GM19239 (cell line): ENCODE data around the gene PARN.

Experiments
- DNase-seq: peaks from one replicate; pipeline ENCODE4 v3.0.0; 2011; ENCODE audit warnings: low spot score; ENCODE audit not compliant: insufficient read length
- FAIRE-seq: peaks from 2 replicates; lab custom pipeline; 2011; peaks lifted over from hg19 to GRCh38; lab: Jason Lieb, UNC

Gene PARN

DNA sequence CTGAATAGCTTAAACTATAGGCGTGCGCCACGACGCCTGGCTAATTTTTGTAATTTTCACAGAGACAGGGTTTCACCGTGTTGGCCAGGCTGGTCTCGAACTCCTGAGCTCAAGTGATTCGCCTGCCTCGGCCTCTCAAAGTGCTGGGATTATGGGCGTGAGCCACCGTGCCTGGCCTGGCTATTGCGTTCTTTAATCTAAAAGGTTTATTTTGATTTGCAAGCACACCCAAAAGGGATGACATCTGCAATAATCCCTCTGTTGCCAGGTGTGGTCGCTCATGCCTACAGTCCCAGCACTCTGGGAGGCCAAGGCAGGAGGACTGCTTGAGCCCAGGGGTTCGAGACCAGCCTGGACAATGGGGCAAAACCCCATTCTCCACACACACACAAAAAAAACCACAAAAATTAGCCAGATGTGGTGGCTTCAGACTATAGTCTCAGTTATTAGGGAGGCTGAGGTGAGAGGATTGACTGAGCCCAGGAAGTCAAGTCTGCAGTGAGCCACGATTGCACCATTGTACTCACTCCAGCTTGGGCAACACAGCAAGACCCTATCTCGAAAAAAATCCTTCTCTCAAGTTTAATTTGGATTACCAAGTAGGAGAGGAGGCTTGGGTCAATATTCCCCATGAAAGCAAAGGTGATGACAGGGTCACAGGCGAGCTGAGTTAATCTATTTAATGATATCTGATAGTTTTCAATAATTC is 144.1 kb downstream of the PARN start:
- FAIRE-seq (no peak), DNase-seq (no peak)

DNA sequence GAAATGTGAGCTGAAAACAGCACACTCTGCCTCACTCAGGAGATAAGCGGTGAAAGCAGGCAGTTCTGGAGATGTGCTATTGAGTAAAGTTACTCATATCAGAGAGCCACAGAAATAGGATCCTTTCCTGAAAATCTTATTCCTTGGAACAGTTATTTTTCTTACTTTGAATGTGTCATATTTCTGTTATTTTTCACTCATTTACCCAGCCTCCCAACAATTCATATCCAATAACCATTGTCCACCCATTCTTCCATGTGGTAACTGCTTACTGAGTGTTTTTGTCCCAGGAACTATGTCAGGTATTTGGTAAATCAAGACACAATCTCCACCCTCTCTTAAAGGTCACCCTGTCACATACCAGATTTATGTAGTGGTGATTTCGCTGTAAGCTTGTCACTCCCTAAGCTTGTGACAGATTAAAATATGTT is 144.9 kb downstream of the PARN start:
- DNase-seq (no peak), FAIRE-seq (no peak)

DNA sequence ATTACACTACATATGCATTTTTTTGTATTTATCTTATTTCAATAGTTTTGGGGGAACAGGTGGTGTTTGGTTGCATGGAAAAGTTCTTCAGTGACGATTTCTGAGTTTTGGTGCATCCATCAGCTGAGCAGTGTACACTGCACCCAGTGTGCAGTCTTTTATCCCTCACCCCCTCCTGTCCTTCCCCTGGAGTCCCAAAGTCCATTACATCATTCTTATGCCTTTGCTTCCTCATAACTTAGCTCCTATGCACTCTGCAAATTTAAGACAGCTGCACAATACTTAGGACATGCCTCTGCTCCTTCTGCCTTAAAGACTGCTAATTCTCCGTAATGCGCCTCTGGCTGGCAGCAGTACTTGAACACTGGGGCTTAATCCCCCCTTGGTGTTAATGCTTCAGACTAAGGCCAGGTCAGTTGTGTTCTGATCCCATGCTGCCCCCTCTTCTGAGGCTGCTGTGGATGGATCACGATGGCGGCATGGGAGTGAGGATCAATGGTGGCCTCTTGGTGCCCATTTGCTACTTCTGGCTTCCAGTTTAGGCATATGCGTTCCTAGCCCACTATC is 146.2 kb downstream of the PARN start:
- no peak for DNase-seq
- FAIRE-seq, result no peak

DNA sequence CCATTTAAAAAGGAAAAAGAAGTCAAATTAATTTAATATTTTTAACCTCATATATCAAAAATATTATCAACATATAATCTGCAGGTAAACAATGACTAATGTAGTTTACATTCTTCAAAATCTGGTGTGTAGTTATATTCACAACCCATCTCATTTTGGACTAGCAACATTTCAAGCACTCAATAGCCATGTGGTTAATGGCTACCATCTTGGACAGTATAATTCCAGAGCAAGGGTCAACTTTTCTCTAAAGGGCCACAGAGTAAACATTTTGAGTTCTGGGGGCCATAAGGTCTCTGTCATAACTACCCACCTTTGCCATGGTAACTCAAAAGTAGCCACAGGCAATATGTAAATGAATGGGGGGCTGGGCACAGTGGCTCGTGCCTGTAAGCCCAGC is 153.9 kb downstream of the PARN start:
- no peak for FAIRE-seq
- DNase-seq, result no peak

DNA sequence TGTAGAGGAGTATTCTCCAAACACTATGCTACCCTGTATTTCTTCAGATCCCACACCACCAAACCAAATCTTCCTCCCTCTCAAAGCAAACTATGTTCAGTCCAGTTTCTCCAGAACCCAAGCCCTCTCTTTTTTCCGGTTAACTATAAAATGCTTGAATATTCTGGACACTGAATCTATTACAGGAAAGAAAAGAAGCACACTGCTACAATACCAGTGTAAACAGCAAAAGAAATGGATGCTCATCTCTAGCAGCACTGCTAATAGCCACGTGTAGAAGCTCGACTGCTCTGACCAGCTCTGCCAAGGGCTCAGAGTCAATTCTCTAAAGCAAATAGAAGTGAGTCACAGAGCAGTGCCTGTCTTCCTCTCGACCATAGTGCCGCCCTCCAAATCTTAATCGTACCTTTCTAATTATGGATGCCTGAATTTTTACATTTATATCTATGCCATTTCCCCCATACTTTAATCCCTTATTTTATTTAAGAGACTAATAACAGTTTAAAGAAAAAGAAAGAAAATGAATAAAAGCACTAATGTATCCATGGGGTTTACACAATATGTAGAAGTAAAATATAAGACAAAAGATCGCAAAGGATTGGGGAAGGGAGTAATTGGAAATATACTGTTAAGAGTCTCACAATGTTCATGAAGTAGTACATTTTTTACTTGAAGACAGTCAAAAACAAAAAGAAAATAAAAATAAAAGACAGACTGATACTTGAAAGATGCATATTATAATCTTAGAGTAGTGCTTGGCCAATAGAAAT is 154.5 kb downstream of the PARN start:
- no peak for FAIRE-seq
- no peak for DNase-seq

DNA sequence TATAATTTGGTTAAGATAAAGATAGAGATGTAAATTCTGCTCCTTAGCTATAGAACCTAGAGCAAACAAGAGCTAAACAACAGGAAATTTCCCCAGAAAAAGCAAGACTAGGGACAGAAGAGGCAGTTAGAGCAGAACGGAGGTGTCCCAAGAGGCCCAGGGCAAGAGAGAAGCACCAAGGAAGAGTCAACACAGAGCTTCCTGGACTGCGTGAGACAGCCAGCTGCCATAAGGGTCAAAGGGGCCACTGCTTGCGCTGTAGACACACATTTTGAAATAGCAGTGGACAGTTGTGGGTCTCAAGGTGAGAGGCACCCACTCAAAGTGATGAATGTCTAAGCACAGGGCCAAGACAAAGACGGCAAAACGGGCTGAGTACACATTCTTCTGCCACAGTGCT is 156.6 kb downstream of the PARN start:
- FAIRE-seq (no peak), DNase-seq (no peak)

DNA sequence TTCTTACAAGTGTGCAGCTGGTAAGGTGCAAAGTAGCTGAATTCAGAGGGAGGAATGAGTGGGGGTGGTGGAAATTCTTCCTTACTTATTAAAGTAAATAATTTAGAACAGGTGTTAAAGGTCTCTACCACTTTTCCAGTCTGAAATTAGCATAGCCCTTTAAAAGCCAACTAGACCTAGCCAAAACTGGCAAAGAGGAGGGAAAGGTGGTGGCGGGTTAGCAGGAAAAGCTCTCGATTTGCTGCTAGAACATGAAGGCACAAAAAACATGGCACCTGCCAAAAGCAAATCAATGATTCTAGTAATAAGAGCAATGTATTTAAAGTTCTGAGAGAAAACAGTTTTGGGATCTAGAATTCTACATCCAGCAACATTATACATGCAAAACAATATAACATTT is 157.7 kb downstream of the PARN start:
- no peak for FAIRE-seq

DNA sequence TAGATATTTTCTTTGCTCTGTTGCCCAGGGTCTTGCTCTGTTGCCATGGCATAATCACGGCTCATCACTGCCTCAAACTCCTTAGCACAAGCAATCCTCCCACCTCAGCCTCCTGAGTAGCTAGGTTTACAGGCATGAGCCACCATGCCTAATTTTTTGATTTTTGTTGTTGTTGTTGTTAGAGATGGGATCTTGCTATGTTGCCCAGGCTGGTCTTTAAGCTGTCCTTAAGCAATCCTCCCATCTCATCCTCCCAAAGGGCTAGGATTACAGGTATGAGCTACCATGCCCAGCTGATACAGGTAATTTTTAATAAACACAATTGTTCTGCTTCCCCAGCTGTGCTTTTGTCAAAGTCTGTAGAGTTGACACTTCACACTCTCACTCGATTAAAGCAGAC is 159.3 kb downstream of the PARN start:
- FAIRE-seq (no peak), DNase-seq (no peak)

More for the DNA sequence above, 157.7 kb downstream of the PARN start:
- DNase-seq, result no peak

DNA sequence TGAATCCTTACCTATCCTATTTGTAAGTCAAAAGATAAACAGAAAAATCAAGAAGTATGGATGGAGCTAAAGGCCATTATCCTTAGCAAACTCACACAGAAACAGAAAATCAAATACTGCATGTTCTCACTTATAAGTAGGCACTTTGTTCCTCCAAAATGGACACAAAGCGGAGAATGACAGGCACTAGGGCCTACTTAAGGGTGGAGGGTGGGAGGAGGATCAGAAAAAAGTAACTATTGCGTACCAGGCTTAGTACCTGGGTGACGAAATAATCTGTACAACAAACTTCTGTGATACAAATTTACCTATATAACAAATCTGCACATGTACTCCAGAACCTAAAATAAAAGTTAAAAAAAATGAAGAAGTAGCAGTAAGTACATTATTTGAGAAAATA is 164.3 kb downstream of the PARN start:
- no peak for FAIRE-seq

DNA sequence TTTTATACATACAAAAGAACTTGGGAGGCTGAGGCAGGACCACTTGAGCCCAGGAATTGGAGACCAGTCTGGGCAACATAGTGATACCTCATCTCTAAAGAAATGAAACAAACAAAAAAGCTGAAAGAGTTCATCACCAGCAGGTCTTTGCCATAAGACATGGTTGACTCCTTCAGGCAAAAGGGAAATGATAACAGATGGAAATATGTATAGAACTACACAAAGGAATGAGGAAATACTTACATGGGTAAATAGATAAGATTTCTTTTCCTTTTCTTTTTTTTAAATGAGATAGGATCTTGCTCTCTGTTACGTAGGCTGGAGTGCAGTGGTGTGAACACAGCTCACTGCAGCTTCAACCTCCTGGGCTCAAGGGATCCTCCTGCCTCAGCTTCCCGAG is 165.3 kb downstream of the PARN start:
- no peak for FAIRE-seq
- no peak for DNase-seq

More for the DNA sequence above, 164.3 kb downstream of the PARN start:
- DNase-seq, result no peak

DNA sequence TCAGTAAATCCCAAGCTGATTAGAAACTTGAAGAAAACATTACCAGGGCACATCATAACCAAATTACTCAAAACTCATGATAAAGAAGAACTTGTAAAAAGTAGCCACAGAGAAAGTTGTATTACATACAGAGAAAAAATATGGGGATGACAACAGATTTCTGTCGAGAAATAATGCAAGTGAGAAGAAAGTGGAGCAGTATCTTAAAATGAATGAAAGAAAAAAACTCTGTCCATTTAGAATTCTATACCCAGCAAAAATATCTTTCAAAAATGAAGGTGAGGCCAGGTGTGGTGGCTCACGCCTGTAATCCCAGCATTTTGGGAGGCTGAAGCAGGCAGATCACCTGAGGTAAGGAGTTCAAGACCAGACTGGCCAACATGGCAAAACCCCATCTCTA is 165.9 kb downstream of the PARN start:
- DNase-seq (no peak), FAIRE-seq (no peak)

DNA sequence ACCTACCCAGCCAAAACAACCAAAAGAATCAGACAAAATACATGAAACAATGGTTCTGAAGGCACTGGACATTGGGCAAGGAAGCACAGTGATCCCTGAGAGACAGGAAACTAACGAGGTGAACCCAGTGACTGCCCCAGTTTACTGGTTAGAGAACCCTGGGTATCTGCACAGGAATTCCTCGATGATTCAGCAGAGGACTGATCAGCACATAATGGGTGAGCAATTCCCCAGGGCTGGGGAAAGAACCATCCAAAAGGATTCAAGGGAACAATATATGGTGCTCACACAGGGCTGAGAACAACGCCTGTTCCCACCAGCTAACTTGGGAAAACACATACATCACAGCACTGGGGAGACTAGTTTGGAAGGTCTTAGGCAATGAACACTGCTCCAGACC is 167.2 kb downstream of the PARN start:
- DNase-seq, result no peak
- FAIRE-seq, result no peak

DNA sequence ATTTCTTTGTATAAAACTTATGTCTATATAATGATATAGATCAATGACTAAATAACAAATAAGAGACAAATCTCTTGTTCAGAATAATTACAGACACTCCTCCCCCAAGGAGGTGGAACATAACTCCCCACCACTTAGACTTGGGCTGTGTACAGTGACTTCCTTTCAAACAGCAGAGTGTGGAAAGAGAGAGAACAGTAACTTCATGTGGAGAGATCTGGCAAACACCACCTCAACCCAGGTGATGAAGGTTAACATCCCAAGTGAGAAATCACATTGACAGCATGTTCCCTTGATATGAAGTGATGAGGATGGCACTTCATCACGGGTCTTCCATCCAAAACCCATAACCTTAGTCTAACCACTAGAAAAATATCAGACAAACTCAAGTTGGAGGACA is 169.3 kb downstream of the PARN start:
- no peak for FAIRE-seq
- DNase-seq, result no peak

DNA sequence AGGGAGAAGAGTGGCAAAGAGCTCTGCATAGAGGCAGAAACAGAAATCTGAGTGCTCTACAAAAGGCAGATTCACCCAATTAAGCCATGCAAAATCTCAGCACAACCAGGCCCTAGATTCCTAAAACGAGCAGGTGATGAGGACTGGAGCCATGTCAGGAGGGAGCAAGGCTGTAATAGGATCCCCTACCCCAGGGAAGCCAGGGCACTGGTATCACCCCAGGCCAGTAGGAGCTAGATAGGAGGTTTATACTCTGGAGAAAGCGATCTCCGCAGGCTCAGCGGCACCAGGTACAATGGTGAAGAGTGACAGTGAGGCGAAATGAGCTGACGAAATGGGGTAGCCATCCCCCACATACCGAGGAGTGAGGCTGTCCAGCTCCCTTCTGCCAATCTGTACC is 171.5 kb downstream of the PARN start:
- DNase-seq, result no peak
- no peak for FAIRE-seq

DNA sequence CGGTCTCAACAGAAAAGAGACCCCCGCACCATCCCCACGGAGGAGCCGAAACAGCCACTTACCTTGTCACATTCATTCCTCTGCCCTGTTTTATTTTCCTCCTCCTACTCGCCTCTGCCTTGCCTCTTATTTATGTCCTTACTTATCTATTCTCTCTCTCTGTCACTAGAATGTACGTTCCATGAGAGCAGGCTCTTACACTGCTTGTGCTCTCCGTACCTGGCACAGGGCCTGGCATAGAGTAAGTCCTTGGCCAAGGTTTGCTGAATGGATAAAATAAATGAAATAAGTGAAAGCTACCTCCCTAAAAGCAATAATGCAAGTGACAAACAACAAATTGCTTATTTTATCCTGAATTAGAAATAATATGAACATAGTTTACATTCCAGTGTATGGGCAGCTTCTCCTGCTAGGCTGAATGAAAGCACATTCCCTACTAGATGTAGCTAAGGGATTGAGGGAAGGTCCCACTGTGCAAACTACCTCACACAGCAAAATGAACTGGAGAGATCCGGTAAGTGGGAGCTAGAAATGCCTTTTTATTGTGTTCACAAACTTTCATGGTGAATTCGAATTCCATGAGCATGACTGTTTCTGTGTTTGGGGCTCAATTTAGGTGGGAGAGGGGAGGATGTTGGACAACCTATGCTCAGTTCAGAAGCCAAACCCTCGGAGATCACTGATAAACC is 173.1 kb downstream of the PARN start:
- DNase-seq (no peak), FAIRE-seq (no peak)

DNA sequence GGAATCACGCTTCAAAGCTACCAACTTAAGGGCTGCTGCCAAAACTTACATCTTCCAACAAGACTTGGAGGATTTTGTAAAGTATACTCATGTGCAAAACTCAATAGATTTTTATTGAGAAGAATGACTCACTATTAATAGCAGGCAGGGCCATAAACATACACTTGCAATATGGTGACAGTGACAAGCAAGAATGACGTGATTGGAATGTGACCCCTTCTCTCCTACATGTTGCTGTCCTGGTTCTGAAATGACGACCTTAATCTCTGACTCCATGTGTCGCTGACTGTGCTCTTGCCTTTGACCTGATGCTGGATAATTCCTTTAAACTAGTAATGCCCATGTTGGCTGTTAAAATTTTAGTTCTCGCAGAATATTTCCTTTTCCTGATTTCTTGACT is 174.5 kb downstream of the PARN start:
- no peak for DNase-seq
- no peak for FAIRE-seq

DNA sequence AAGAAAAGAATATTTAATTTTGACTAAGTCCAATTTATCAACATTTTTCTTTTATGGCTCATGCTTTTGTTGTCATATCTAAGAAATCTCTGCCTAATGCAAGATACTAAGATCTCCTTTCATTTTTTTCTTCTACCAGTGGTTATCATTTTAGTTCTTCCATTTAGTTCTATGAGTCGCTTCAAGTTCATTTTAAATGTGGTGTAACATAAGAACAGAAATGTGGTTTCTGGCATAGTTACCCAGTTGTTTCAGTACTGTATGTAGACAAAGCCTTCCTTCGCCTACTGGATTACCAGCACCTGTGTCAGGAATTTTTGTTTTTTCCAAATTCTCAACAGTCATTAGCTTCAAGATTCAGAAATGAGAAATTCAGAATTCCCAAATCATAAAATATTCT is 175.7 kb downstream of the PARN start:
- FAIRE-seq, result no peak

DNA sequence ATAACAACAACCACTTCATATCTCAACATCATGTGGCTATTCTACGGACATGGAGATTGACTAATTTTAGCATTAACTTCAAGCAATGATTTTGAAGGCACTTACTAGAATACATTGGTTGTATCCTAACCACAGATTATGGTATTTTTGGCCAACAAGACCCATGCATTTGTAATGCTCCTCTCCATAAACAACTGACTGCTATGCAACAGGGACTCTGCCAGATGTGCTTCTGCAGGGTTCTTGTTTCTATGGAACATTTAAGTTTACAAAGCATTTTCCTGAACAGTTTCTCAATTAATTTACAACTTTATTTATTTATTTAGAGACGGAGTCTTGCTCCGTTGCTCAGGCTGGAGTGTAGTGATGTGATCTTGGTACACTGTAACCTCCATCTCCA is 178.0 kb downstream of the PARN start:
- DNase-seq, result no peak
- no peak for FAIRE-seq

More for the DNA sequence above, 175.7 kb downstream of the PARN start:
- DNase-seq, result no peak

DNA sequence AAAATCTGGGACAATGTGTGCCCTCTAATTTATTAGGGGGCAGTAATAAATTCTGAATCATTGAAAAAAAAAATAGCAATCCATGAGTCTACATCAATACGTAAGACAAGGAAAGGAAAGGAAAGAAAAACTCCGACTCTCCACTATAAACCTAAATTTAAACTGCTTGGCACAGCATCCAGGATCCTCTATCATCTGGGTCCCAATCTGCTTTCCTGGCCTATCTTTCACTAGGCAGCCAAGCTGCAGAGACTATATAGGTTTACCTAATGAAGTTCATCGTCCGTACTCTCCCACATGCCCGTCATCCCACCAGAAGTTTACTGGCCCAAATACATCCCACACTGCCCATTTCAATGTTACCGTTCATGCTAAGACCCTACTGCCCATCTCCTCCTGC is 179.2 kb downstream of the PARN start:
- DNase-seq, result no peak
- FAIRE-seq, result no peak

DNA sequence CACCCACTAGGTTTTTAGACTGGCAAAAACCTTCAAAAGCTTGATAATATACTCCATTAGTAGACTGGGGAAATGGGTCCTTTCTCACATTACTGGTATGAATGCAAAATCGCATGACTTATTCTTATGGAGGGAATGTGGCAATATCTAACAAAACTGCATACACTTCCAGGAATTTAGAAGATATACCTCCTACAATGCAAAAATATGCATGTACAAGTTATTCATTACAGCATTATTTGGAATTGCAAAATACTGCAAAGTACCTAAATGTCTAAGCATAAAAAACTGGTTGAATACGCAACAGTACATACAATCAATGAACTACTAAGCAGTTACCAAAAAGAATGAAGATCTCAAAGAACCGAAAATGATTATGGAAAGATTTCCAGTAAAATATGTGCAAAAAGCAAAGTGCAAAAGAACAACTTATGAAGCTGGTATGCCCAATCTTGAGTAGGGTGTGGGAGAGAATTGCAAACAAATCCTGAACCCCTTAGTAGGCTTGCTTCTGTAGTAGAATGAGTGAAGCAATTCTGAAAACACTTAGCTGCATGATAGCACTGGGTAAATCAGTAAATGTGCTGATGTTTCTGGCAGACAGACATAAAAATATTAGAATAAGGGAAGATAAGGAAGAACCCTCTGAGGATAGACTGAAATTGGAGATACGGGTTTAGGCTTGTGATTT is 180.1 kb downstream of the PARN start:
- DNase-seq, result no peak
- FAIRE-seq, result no peak
